ENCODE data around the gene ATP2A1.

GRCh38 chr16:28902909-28903308 lies 24.6 kb downstream of the ATP2A1 start:
- TF ChIP-seq EZH2 (IDR thresholded peaks at IDR 0.05; ENCODE audit: borderline replicate concordance, low read length) = no peak
- TF ChIP-seq, protein P1, sequence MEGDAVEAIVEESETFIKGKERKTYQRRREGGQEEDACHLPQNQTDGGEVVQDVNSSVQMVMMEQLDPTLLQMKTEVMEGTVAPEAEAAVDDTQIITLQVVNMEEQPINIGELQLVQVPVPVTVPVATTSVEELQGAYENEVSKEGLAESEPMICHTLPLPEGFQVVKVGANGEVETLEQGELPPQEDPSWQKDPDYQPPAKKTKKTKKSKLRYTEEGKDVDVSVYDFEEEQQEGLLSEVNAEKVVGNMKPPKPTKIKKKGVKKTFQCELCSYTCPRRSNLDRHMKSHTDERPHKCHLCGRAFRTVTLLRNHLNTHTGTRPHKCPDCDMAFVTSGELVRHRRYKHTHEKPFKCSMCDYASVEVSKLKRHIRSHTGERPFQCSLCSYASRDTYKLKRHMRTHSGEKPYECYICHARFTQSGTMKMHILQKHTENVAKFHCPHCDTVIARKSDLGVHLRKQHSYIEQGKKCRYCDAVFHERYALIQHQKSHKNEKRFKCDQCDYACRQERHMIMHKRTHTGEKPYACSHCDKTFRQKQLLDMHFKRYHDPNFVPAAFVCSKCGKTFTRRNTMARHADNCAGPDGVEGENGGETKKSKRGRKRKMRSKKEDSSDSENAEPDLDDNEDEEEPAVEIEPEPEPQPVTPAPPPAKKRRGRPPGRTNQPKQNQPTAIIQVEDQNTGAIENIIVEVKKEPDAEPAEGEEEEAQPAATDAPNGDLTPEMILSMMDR (IDR thresholded peaks at IDR 0.05; ENCODE audit: low read length) = no peak
